Calu3 (cell line): ENCODE measurements around the gene NECAB2. TPM values are rescaled to one million over a fixed set of nuclear protein-coding genes. Genes with fewer than 3 reads are reported as not detected.

Experiments
- BruUV-seq: library from RNA; stranded (reverse); fragments of 400-500 nt; replicated peaks from 2 replicates; lab custom pipeline; 2021; lab: Mats Ljungman, UMichigan
- CTCF ChIA-PET: fragments of 300-600 bp; sonication (Branson Sonifier 250); formaldehyde crosslinking; loops from one replicate; lab custom pipeline; 2022; ENCODE audit warnings: antibody characterized with exemption; lab: Charles Lee
- DNase-seq: peaks from one replicate; pipeline ENCODE4 v3.0.0; 2022
- H3K27ac Mint-ChIP-seq: one replicate; pipeline ENCODE4 v1.8.0; 2022; ENCODE audit warnings: mixed read lengths; ENCODE audit not compliant: unreplicated experiment
- H3K27me3 Mint-ChIP-seq: one replicate; pipeline ENCODE4 v1.8.0; 2022; ENCODE audit warnings: mixed read lengths; ENCODE audit not compliant: unreplicated experiment
- H3K36me3 Mint-ChIP-seq: one replicate; pipeline ENCODE4 v1.8.0; 2022; ENCODE audit warnings: mild to moderate bottlenecking, moderate library complexity, mixed read lengths; ENCODE audit not compliant: insufficient read depth, unreplicated experiment
- H3K4me1 Mint-ChIP-seq: one replicate; pipeline ENCODE4 v1.8.0; 2022; ENCODE audit warnings: mild to moderate bottlenecking, low read depth, mixed read lengths; ENCODE audit not compliant: unreplicated experiment
- H3K4me3 Mint-ChIP-seq: one replicate; pipeline ENCODE4 v1.8.0; 2022; ENCODE audit warnings: mild to moderate bottlenecking, low read depth, moderate library complexity, mixed read lengths; ENCODE audit not compliant: unreplicated experiment
- H3K9me3 Mint-ChIP-seq: one replicate; pipeline ENCODE4 v1.8.0; 2022; ENCODE audit warnings: low read depth, mixed read lengths; ENCODE audit not compliant: unreplicated experiment
- CTCF ChIP-seq: fragments of 200-600 bp; IDR thresholded peaks from one replicate; pipeline ENCODE4 v1.8.0; 2022; ENCODE audit warnings: antibody characterized with exemption; ENCODE audit not compliant: unreplicated experiment
- intact Hi-C: fragments of 100-400 bp; cut with micrococcal nuclease; formaldehyde crosslinking; loops from one replicate; pipeline ENCODE4 v1.10.0; 2022; ENCODE audit not compliant: unreplicated experiment
- total RNA-seq: library from RNA; stranded (reverse); gene quantifications from 2 replicates; pipeline ENCODE4 v1.2.3, GENCODE V29; 2022

The NECAB2 gene
- total RNA-seq, 1 experiment from 2014 or later, result 0.28 TPM

- Mint-ChIP-seq H3K4me3 (no peak overlapping the region), H3K9me3 (no peaks in the 10 kb centered on the region), H3K36me3 (no peaks in the 10 kb centered on the region), H3K4me1 (no peaks in the 10 kb centered on the region), H3K27me3 (peaks cover 77% of the 10 kb centered on the region), H3K27ac (no peak overlapping the region)
- DNase-seq, result no peak
- intact Hi-C loops, result no loop called here
- CTCF ChIA-PET, result no interaction called here
- TF ChIP-seq CTCF, result no peak
- no TSS peak for BruUV-seq
Measured at GRCh38 chr16:84033251-84034195, 65.5 kb downstream of the NECAB2 start.

- intact Hi-C loops, result no loop called here
- H3K9me3 Mint-ChIP-seq, result no peaks in the 10 kb centered on the region
- TF ChIP-seq CTCF, result no peak
- H3K36me3 Mint-ChIP-seq, result no peaks in the 10 kb centered on the region
- DNase-seq, result no peak
- BruUV-seq, result no TSS peak
- H3K27me3 Mint-ChIP-seq, result peaks cover 77% of the 10 kb centered on the region
- CTCF ChIA-PET, result interaction anchor here (0.6 kb wide), 1 partner anchor 21 kb away, joined by 7 read pairs; no protein-coding TSS in a partner anchor
- no peak overlapping the region for H3K27ac Mint-ChIP-seq
- H3K4me3 Mint-ChIP-seq, result no peak overlapping the region
- no peaks in the 10 kb centered on the region for H3K4me1 Mint-ChIP-seq
Measured at GRCh38 chr16:84034516-84034915, 66.5 kb downstream of the NECAB2 start.

GRCh38 chr16:84036131-84036530 lies 68.1 kb downstream of the NECAB2 start:
- Mint-ChIP-seq H3K27ac (no peak overlapping the region), H3K4me3 (no peak overlapping the region), H3K27me3 (peaks cover 77% of the 10 kb centered on the region), H3K36me3 (no peaks in the 10 kb centered on the region), H3K4me1 (no peaks in the 10 kb centered on the region), H3K9me3 (no peaks in the 10 kb centered on the region)
- no TSS peak for BruUV-seq
- CTCF ChIA-PET, result no interaction called here
- TF ChIP-seq CTCF, result no peak
- intact Hi-C loops, result no loop called here
- DNase-seq, result no peak

- Mint-ChIP-seq H3K4me3 (no peak overlapping the region), H3K9me3 (no peaks in the 10 kb centered on the region), H3K27ac (no peak overlapping the region), H3K4me1 (no peaks in the 10 kb centered on the region), H3K27me3 (peaks cover 78% of the 10 kb centered on the region), H3K36me3 (no peaks in the 10 kb centered on the region)
- CTCF ChIA-PET, result interaction anchor here (0.6 to 1.3 kb wide), 4 partner anchors 10 to 409 kb away, joined by 3 to 6 read pairs (median 4); no protein-coding TSS in a partner anchor
- intact Hi-C loops, result no loop called here
- no peak for DNase-seq
- TF ChIP-seq CTCF, result no peak
- BruUV-seq, result no TSS peak
Measured at GRCh38 chr16:84036982-84037425, 69.0 kb downstream of the NECAB2 start.
